ENCODE results near the gene ZNF236.

GRCh38 chr18:76982038-76982437 lies 159.7 kb downstream of the ZNF236 start:
- TF ChIP-seq POLR2A (IDR thresholded peaks at IDR 0.05; ENCODE audit: low read depth, low read length) = no peak
- no peak for TF ChIP-seq TAF1 (IDR thresholded peaks at IDR 0.05; ENCODE audit: borderline replicate concordance, low read depth, low read length)
